Esophagus muscularis mucosa (tissue), 4 donors: ENCODE measurements around the gene UNC13C. TPM values are rescaled to one million over a fixed set of nuclear protein-coding genes. Genes with fewer than 3 reads are reported as not detected.

Source experiments
- DNase-seq: peaks from one replicate; pipeline ENCODE4 v3.0.0-alpha.2; 2017; ENCODE audit errors: extremely low spot score
- H3K27ac ChIP-seq, 4 donors: fragments of 200-600 bp; sonication (generic); replicated peaks in 1 of 4; 1 replicate in 3 of 4; 2 replicates in 1 of 4; pipeline ENCODE4 v1.5.1; 2016 to 2019; ENCODE audit warnings: mild to moderate bottlenecking in 1 of 4
- H3K27me3 ChIP-seq, 4 donors: fragments of 200-600 bp; sonication (generic); one replicate each; pipeline versions ENCODE4 v1.5.1 to v1.6.0; 2016 to 2019
- H3K36me3 ChIP-seq, 4 donors: fragments of 200-600 bp; sonication (generic); one replicate each; pipeline ENCODE4 v1.5.1; 2016 to 2019
- H3K4me1 ChIP-seq, 4 donors: fragments of 200-600 bp; sonication (generic); one replicate each; pipeline ENCODE4 v1.5.1; 2016 to 2019
- H3K4me3 ChIP-seq, 4 donors: fragments of 200-600 bp; sonication (generic); 1 replicate in 2 of 4; 2 replicates in 2 of 4; pipeline ENCODE4 v1.5.1; 2016 to 2019; ENCODE audit warnings: mild to moderate bottlenecking in 4 of 4, moderate library complexity in 1 of 4
- H3K9me3 ChIP-seq, 4 donors: fragments of 200-600 bp; sonication (generic); 1 replicate in 3 of 4; 2 replicates in 1 of 4; pipeline ENCODE4 v1.5.1; 2016 to 2019
- EP300 ChIP-seq: sonication (generic); formaldehyde crosslinking; IDR thresholded peaks from one replicate; pipeline ENCODE4 v1.6.1; 2017; ENCODE audit warnings: antibody characterized with exemption
- POLR2A ChIP-seq: fragments of 450-650 bp; IDR thresholded peaks from one replicate; pipeline ENCODE4 v1.6.1; 2017; ENCODE audit warnings: antibody characterized with exemption, moderate library complexity, mild to moderate bottlenecking, low read depth
- POLR2AphosphoS5 ChIP-seq, 2 donors: sonication (generic); formaldehyde crosslinking; IDR thresholded peaks; one replicate each; pipeline ENCODE4 v1.6.1; 2017; ENCODE audit warnings: antibody characterized with exemption in 2 of 2
- WGBS: methylation state at CpG from one replicate; pipeline ENCODE4 v1.1.5; 2018; 5-methylcytosine and 5-hydroxymethylcytosine counted together
- intact Hi-C: fragments of 100-400 bp; cut with DNase I; formaldehyde crosslinking; loops from one replicate; pipeline ENCODE4 v1.15.1; 2023
- total RNA-seq, 4 donors: library from RNA; depleted of rRNA; stranded (reverse); fragments of >200 nt; gene quantifications; one replicate each; pipeline versions ENCODE4 v1.1.0 to v1.2.1, GENCODE V29; 2016
- TF ChIP-seq, protein P1 (sequence below), 3 experiments: fragments of 200-600 bp in 2 of 3; fragments of 450-650 bp in 1 of 3; sonication (generic) in 2 of 3; IDR thresholded peaks; one replicate each; pipeline ENCODE4 v1.5.1; 2017 to 2019; ENCODE audit warnings: antibody characterized with exemption in 3 of 3, mild to moderate bottlenecking in 2 of 3, moderate library complexity in 1 of 3

The UNC13C gene
- total RNA-seq, 4 donors from 2014 or later = 0.17 to 4.2 (median 0.59) TPM

DNA sequence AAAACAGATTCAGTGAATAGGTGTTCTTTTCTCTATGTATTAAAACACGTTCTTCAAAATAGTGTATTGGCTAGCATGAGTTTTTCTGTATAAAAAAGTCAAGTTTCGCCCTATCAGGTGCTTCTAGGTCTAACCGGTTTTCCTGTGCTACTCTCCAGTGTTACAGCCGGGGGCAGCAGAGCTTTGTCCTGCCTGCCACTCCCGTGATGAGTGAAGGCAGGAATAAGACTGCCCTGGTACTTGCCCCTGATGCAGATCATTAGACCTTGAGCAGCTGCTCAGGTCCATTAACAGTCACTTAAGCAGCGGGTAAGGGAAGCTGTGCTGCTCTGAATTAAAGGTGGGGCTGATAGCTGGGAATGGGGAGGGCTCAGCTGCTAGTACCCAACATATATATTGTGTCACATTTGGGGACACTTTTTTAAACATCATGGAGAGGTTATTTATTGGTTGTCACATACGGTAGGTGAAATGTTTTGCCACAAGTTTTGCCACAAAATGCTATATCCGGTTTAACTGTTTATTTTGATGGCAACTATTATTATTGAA lies 1.3 kb upstream of the UNC13C start:
- H3K4me1 ChIP-seq = peaks cover 0 to 18% (median 16%) of the 10 kb centered on the region in 4 donors
- intact Hi-C loops = loop anchor here (10.0 kb wide), 1 partner anchor 98 kb away; no protein-coding TSS in a partner anchor
- H3K27ac ChIP-seq = no peak overlapping the region
- 67% methylated on average over 8 of the region's 8 CpGs for WGBS
- no peaks in the 10 kb centered on the region for H3K27me3 ChIP-seq
- no peaks in the 10 kb centered on the region for H3K36me3 ChIP-seq
- no peak for DNase-seq
- no peak overlapping the region for H3K4me3 ChIP-seq
- TF ChIP-seq, protein P1, sequence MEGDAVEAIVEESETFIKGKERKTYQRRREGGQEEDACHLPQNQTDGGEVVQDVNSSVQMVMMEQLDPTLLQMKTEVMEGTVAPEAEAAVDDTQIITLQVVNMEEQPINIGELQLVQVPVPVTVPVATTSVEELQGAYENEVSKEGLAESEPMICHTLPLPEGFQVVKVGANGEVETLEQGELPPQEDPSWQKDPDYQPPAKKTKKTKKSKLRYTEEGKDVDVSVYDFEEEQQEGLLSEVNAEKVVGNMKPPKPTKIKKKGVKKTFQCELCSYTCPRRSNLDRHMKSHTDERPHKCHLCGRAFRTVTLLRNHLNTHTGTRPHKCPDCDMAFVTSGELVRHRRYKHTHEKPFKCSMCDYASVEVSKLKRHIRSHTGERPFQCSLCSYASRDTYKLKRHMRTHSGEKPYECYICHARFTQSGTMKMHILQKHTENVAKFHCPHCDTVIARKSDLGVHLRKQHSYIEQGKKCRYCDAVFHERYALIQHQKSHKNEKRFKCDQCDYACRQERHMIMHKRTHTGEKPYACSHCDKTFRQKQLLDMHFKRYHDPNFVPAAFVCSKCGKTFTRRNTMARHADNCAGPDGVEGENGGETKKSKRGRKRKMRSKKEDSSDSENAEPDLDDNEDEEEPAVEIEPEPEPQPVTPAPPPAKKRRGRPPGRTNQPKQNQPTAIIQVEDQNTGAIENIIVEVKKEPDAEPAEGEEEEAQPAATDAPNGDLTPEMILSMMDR (IDR thresholded peaks at IDR 0.05) = peak; percentile 18 to 28 (median 27)
- no peak for TF ChIP-seq EP300
- no peak for TF ChIP-seq POLR2A
- TF ChIP-seq POLR2AphosphoS5 (IDR thresholded peaks at IDR 0.05) = no peak
- H3K9me3 ChIP-seq = no peaks in the 10 kb centered on the region

- no peaks in the 10 kb centered on the region for H3K27me3 ChIP-seq
- H3K9me3 ChIP-seq = no peaks in the 10 kb centered on the region
- DNase-seq = no peak
- TF ChIP-seq, protein P1 (IDR thresholded peaks at IDR 0.05) = no peak
- TF ChIP-seq POLR2A = no peak
- TF ChIP-seq EP300 = no peak
- no peak for TF ChIP-seq POLR2AphosphoS5 (IDR thresholded peaks at IDR 0.05)
- peaks cover 0 to 18% (median 16%) of the 10 kb centered on the region in 4 donors for H3K4me1 ChIP-seq
- 71% methylated on average over 4 of the region's 4 CpGs for WGBS
- intact Hi-C loops = loop anchor here (10.0 kb wide), 1 partner anchor 96 kb away; no protein-coding TSS in a partner anchor
- H3K4me3 ChIP-seq = peak overlapping the region; percentile 38 to 51 (median 44)
- no peaks in the 10 kb centered on the region for H3K36me3 ChIP-seq
- no peak overlapping the region for H3K27ac ChIP-seq
These were observed 979 bp downstream of the UNC13C start for GRCh38 chr15:53979051-53979788.

DNA sequence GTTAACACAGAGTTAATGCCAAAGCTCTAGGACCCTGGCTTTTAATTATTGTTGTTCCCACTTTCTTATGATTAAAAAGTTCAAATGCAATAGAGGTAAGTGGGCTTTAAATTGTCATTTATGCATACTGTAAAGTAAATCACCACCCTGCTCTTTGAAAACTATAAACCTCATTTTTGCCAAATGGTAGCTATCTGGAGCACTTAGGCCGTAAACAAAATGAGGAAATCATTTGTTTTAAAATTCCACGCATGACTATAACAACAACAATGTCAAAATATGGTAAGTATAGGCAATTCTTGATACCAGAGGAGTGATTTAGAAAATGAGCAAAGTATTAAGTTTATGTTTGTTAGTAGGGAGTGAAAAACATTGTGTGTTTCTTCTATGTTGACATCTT lies 1.8 kb downstream of the UNC13C start:
- Histone ChIP-seq H3K36me3 (no peaks in the 10 kb centered on the region), H3K4me1 (peaks cover 0 to 18% (median 16%) of the 10 kb centered on the region in 4 donors), H3K4me3 (no peak overlapping the region), H3K9me3 (no peaks in the 10 kb centered on the region), H3K27ac (no peak overlapping the region), H3K27me3 (no peaks in the 10 kb centered on the region)
- 92% methylated on average over 2 of the region's 2 CpGs for WGBS
- TF ChIP-seq, protein P1 (IDR thresholded peaks at IDR 0.05) = no peak
- TF ChIP-seq EP300 = no peak
- TF ChIP-seq POLR2AphosphoS5 (IDR thresholded peaks at IDR 0.05) = no peak
- TF ChIP-seq POLR2A = no peak
- DNase-seq = no peak
- intact Hi-C loops = no loop called here

GRCh38 chr15:53982071-53982680 lies 3.9 kb downstream of the UNC13C start:
- WGBS = 59% methylated on average over 4 of the region's 4 CpGs
- H3K27me3 ChIP-seq = no peaks in the 10 kb centered on the region
- no peaks in the 10 kb centered on the region for H3K9me3 ChIP-seq
- H3K4me1 ChIP-seq = peaks cover 0 to 18% (median 16%) of the 10 kb centered on the region in 4 donors
- no peak overlapping the region for H3K4me3 ChIP-seq
- intact Hi-C loops = no loop called here
- no peak overlapping the region for H3K27ac ChIP-seq
- TF ChIP-seq POLR2AphosphoS5 (IDR thresholded peaks at IDR 0.05) (no peak), EP300 (no peak), POLR2A (no peak)
- TF ChIP-seq, protein P1 (IDR thresholded peaks at IDR 0.05) = no peak
- no peak for DNase-seq
- H3K36me3 ChIP-seq = no peaks in the 10 kb centered on the region
